ENCODE data around the gene METRNL.
"Not testable (repeated sequence)": the region's sequence is repeated elsewhere in the genome, so short reads cannot be mapped to it uniquely, and the experiment has no call there.

The METRNL gene

GRCh38 chr17:83129676-83130075 lies 50.3 kb downstream of the METRNL start:
- in situ Hi-C loops (cut with MboI; ENCODE audit: low sequenced_read_pairs, unreplicated experiment): no loop called here
- DNase-seq (ENCODE audit: low spot score): no peak
- TF ChIP-seq CTCF (IDR thresholded peaks at IDR 0.05; ENCODE audit: borderline replicate concordance, control extremely low read depth, extremely low read depth, insufficient read depth, missing control alignments): no peak

GRCh38 chr17:83131401-83132011 lies 52.1 kb downstream of the METRNL start:
- in situ Hi-C loops (cut with MboI; ENCODE audit: low sequenced_read_pairs, unreplicated experiment): no loop called here
- TF ChIP-seq CTCF (IDR thresholded peaks at IDR 0.05; ENCODE audit: borderline replicate concordance, control extremely low read depth, extremely low read depth, insufficient read depth, missing control alignments): no peak
- no peak for DNase-seq (ENCODE audit: low spot score)

- in situ Hi-C loops (cut with MboI; ENCODE audit: low sequenced_read_pairs, unreplicated experiment): no loop called here
- no peak for DNase-seq (ENCODE audit: low spot score)
- no peak for TF ChIP-seq CTCF (IDR thresholded peaks at IDR 0.05; ENCODE audit: borderline replicate concordance, control extremely low read depth, extremely low read depth, insufficient read depth, missing control alignments)
These were observed 53.1 kb downstream of the METRNL start for GRCh38 chr17:83132251-83133081.

GRCh38 chr17:83133302-83134121 lies 54.1 kb downstream of the METRNL start:
- no peak for DNase-seq (ENCODE audit: low spot score)
- TF ChIP-seq CTCF (IDR thresholded peaks at IDR 0.05; ENCODE audit: borderline replicate concordance, control extremely low read depth, extremely low read depth, insufficient read depth, missing control alignments): no peak
- in situ Hi-C loops (cut with MboI; ENCODE audit: low sequenced_read_pairs, unreplicated experiment): no loop called here

GRCh38 chr17:83134456-83134855 lies 55.0 kb downstream of the METRNL start:
- in situ Hi-C loops (cut with MboI; ENCODE audit: low sequenced_read_pairs, unreplicated experiment): not testable (repeated sequence)

GRCh38 chr17:83135692-83136091 lies 56.3 kb downstream of the METRNL start:
- TF ChIP-seq CTCF (IDR thresholded peaks at IDR 0.05; ENCODE audit: borderline replicate concordance, control extremely low read depth, extremely low read depth, insufficient read depth, missing control alignments): no peak
- in situ Hi-C loops (cut with MboI; ENCODE audit: low sequenced_read_pairs, unreplicated experiment): no loop called here
- no peak for DNase-seq (ENCODE audit: low spot score)

More at GRCh38 chr17:83134456-83134855, 55.0 kb downstream of the METRNL start:
- DNase-seq (ENCODE audit: low spot score): not testable (repeated sequence)

Data from GM13976 (cell line).